ENCODE measurements around the gene MBIP. TPM values are rescaled to one million over a fixed set of nuclear protein-coding genes. Genes with fewer than 3 reads are reported as not detected.
A peak's percentile ranks its signal among the peaks of the same experiment; 100 is the strongest.
"Not testable (repeated sequence)": the region's sequence is repeated elsewhere in the genome, so short reads cannot be mapped to it uniquely, and the experiment has no call there.

MBIP gene
- total RNA-seq, result 24.8 TPM

- DNase-seq, result peak; percentile 88
These were observed at the start of gene MBIP for GRCh38 chr14:36320200-36320896. MBIP (minus strand) TSS chr14:36320637; CDS start chr14:36320588, 49 bp downstream.

- DNase-seq, result no peak
These were observed 47.7 kb upstream of the MBIP start for GRCh38 chr14:36367985-36368774.

- no peak for DNase-seq
These were observed 45.3 kb upstream of the MBIP start for GRCh38 chr14:36365766-36366165.

GRCh38 chr14:36363704-36364103 is 43.3 kb upstream of the MBIP start:
- DNase-seq, result no peak

GRCh38 chr14:36362648-36363047 is 42.2 kb upstream of the MBIP start:
- DNase-seq, result no peak

- no peak for DNase-seq
These were observed 40.9 kb upstream of the MBIP start for GRCh38 chr14:36361210-36361853.

- no peak for DNase-seq
These were observed 36.4 kb upstream of the MBIP start for GRCh38 chr14:36356862-36357261.

- DNase-seq, result no peak
These were observed 25.6 kb upstream of the MBIP start for GRCh38 chr14:36346052-36346451.

GRCh38 chr14:36344211-36344610 is 23.8 kb upstream of the MBIP start:
- DNase-seq, result no peak

- not testable (repeated sequence) for DNase-seq
These were observed 21.4 kb upstream of the MBIP start for GRCh38 chr14:36341811-36342210.

- no peak for DNase-seq
These were observed 19.9 kb upstream of the MBIP start for GRCh38 chr14:36340276-36340890.

GRCh38 chr14:36339816-36340215 is 19.4 kb upstream of the MBIP start:
- no peak for DNase-seq

GRCh38 chr14:36333119-36333518 is 12.7 kb upstream of the MBIP start:
- no peak for DNase-seq

- DNase-seq, result not testable (repeated sequence)
These were observed 7.1 kb upstream of the MBIP start for GRCh38 chr14:36327573-36327972.

- no peak for DNase-seq
These were observed 5.4 kb upstream of the MBIP start for GRCh38 chr14:36325853-36326252.

GRCh38 chr14:36324897-36325296 is 4.5 kb upstream of the MBIP start:
- DNase-seq, result no peak

GRCh38 chr14:36320897-36321381 is 502 bp upstream of the MBIP start:
- DNase-seq, result no peak

GRCh38 chr14:36319899-36320199 is 588 bp downstream of the MBIP start:
- no peak for DNase-seq

GRCh38 chr14:36317650-36318049 is 2.8 kb downstream of the MBIP start:
- no peak for DNase-seq

- no peak for DNase-seq
These were observed 4.3 kb downstream of the MBIP start for GRCh38 chr14:36316131-36316530.

- DNase-seq, result no peak
These were observed 5.1 kb downstream of the MBIP start for GRCh38 chr14:36315159-36315853.

GRCh38 chr14:36313898-36314297 is 6.5 kb downstream of the MBIP start:
- DNase-seq, result no peak
